GM12873 (cell line): ENCODE results near the gene TPP2.

Source experiments
- TF ChIP-seq, protein P1 (sequence below): IDR thresholded peaks from 2 replicates; pipeline ENCODE4 v1.5.1; 2012; ENCODE audit warnings: low read depth, mild to moderate bottlenecking, moderate library complexity, low read length, control low read depth; ENCODE audit not compliant: insufficient read depth; ENCODE audit errors: missing control alignments

Gene TPP2

GRCh38 chr13:102610296-102610895, 13.6 kb downstream of the TPP2 start:
- TF ChIP-seq, protein P1, sequence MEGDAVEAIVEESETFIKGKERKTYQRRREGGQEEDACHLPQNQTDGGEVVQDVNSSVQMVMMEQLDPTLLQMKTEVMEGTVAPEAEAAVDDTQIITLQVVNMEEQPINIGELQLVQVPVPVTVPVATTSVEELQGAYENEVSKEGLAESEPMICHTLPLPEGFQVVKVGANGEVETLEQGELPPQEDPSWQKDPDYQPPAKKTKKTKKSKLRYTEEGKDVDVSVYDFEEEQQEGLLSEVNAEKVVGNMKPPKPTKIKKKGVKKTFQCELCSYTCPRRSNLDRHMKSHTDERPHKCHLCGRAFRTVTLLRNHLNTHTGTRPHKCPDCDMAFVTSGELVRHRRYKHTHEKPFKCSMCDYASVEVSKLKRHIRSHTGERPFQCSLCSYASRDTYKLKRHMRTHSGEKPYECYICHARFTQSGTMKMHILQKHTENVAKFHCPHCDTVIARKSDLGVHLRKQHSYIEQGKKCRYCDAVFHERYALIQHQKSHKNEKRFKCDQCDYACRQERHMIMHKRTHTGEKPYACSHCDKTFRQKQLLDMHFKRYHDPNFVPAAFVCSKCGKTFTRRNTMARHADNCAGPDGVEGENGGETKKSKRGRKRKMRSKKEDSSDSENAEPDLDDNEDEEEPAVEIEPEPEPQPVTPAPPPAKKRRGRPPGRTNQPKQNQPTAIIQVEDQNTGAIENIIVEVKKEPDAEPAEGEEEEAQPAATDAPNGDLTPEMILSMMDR, result no peak

- TF ChIP-seq, protein P1, result no peak
Observed at GRCh38 chr13:102617697-102618350, 21.0 kb downstream of the TPP2 start.

GRCh38 chr13:102620516-102620915, 23.7 kb downstream of the TPP2 start:
- TF ChIP-seq, protein P1, result no peak

DNA sequence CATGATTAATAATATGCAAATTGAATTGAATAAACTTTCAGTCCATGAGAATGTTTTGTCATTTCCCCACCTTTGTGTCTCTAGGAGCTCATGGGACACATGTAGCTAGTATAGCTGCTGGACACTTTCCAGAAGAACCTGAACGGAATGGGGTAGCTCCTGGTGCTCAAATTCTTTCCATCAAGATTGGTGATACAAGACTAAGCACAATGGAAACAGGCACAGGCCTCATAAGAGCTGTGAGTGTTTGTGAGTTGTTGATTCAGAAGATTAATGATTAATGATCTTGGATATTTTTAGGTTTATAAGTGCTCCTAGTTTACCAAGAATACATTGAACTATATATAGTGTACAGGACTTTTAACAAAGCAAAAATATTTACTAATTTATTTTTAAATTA, 30.1 kb downstream of the TPP2 start:
- TF ChIP-seq, protein P1, result no peak

DNA sequence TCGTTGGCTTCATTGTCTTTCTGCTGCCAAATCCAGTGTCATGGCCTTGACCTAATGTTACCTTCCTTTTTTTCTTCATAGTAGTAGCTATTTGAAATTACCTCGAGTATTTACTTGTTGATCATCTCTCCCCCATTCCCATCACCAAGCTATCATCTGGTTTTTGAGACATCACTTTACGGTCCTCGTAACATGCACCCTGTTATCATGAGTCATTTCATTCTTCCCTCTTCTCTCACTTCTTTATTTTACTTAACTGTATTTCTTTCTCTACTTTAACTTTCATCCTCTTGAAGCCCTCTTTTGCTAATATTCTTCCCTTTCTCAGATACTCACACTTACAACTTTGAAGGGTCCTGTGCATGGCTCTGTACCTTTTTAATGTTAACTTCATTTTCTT, 31.8 kb downstream of the TPP2 start:
- TF ChIP-seq, protein P1, result no peak

DNA sequence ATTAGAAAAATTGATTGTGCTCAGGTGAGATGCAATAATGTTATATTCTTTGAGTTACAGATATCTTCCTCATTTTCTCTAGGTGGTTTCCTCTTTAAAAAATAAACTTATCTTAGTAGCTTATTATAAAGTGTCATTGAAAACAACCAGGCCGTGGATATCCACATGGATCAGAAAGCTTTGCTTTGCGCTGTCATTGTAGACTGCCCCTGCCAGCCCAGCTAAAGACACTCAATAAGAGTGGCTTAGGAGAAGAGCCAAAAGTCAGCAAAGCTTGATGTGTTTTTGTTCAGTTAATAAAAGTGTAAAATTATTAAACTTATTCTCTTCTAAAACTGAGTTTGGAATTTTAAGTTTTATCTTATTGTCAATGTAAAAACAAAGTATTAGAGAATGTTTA, 34.4 kb downstream of the TPP2 start:
- TF ChIP-seq, protein P1, result no peak

DNA sequence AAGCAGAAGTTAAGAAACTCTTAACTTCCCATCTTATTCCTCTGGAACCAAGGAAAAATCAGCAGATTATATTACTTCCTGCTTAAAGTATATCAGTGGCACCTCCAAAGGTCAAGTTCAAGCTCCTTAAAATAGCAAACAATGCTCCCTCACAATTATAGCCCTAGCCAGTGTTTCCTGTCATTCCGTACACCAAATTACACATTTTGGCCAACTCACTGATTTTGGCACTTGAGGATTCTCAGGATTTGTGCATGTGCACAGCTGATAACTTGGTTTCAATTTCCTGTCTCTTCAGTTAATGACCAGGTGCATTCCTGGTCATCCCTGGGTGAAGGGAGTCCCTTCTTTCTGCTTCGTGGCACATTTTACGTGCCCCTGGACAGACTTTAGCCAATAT, 42.0 kb downstream of the TPP2 start:
- TF ChIP-seq, protein P1, result no peak
